WERI-Rb-1 (cell line): ENCODE measurements around the gene TLL1.

Experiments
- DNase-seq: peaks from one replicate; pipeline ENCODE4 v3.0.0-alpha.2; 2020
- H3K27ac ChIP-seq: fragments of 250-450 bp; sonication (Bioruptor Pico); 2 replicates; pipeline ENCODE4 v1.5.1; 2020; ENCODE audit warnings: mild to moderate bottlenecking, moderate library complexity
- H3K27me3 ChIP-seq: fragments of 250-450 bp; sonication (Bioruptor Pico); 2 replicates; pipeline ENCODE4 v1.5.1; 2021; ENCODE audit warnings: mild to moderate bottlenecking, low read depth, moderate library complexity; ENCODE audit not compliant: insufficient read depth, severe bottlenecking
- H3K36me3 ChIP-seq: fragments of 250-450 bp; sonication (Bioruptor Pico); 2 replicates; pipeline ENCODE4 v1.5.1; 2020; ENCODE audit warnings: mild to moderate bottlenecking, moderate library complexity
- H3K4me3 ChIP-seq: 2 replicates; pipeline ENCODE4 v1.5.1; 2011; ENCODE audit warnings: low read depth, mild to moderate bottlenecking, control low read depth, low read length
- H3K9me3 ChIP-seq: fragments of 250-450 bp; sonication (Bioruptor Pico); 2 replicates; pipeline ENCODE4 v1.5.1; 2021; ENCODE audit warnings: mild to moderate bottlenecking, moderate library complexity; ENCODE audit not compliant: severe bottlenecking
- TF ChIP-seq, protein P1 (sequence below): IDR thresholded peaks from 2 replicates; pipeline ENCODE4 v1.5.1; 2011; ENCODE audit warnings: low read depth, mild to moderate bottlenecking, control low read depth, inconsistent platforms, low read length

TLL1 gene

DNA sequence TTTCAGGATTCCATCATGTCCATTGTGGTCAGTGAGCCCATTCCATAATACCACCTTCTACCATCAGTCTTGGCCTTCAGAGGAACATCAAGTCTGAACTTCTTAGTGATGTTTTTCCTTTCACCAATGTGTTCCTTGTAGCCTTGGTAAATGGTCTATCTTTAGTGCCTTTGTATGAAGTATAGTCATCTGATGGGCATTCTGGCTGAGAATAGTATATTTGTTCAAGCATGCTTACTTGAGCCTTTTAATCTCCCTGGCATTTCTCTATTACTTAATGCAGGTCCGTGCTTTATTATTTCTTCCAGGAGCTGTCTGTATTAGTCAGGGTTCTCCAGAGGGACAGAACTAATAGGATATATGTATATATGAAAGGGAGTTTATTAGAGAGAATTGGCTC lies 99.7 kb downstream of the TLL1 start:
- H3K36me3 ChIP-seq = no peaks in the 10 kb centered on the region
- no peaks in the 10 kb centered on the region for H3K9me3 ChIP-seq
- TF ChIP-seq, protein P1, sequence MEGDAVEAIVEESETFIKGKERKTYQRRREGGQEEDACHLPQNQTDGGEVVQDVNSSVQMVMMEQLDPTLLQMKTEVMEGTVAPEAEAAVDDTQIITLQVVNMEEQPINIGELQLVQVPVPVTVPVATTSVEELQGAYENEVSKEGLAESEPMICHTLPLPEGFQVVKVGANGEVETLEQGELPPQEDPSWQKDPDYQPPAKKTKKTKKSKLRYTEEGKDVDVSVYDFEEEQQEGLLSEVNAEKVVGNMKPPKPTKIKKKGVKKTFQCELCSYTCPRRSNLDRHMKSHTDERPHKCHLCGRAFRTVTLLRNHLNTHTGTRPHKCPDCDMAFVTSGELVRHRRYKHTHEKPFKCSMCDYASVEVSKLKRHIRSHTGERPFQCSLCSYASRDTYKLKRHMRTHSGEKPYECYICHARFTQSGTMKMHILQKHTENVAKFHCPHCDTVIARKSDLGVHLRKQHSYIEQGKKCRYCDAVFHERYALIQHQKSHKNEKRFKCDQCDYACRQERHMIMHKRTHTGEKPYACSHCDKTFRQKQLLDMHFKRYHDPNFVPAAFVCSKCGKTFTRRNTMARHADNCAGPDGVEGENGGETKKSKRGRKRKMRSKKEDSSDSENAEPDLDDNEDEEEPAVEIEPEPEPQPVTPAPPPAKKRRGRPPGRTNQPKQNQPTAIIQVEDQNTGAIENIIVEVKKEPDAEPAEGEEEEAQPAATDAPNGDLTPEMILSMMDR = no peak
- DNase-seq = no peak
- H3K27ac ChIP-seq = no peak overlapping the region
- no peak overlapping the region for H3K4me3 ChIP-seq
- no peaks in the 10 kb centered on the region for H3K27me3 ChIP-seq

DNA sequence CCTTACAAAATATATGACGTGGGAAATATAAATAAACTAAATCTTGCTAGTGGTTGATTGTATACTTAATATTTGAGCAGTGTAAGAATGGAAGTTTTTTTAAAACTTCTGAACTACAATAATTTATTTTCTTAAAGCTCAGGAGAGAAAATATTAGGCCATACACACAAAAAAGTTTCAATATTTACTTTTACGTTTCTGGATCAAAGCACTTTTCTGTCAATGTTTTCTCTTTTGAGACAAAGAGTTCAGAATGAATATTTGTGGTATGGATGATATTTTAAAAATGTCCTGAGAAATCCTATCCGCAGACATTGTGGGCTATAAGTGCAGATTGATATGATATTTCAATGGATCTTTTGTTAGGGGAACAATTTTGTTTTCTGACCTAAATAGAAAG lies 109.9 kb downstream of the TLL1 start:
- Histone ChIP-seq H3K4me3 (no peak overlapping the region), H3K36me3 (no peaks in the 10 kb centered on the region), H3K9me3 (no peaks in the 10 kb centered on the region), H3K27me3 (no peaks in the 10 kb centered on the region), H3K27ac (no peak overlapping the region)
- DNase-seq = no peak
- TF ChIP-seq, protein P1 = no peak

DNA sequence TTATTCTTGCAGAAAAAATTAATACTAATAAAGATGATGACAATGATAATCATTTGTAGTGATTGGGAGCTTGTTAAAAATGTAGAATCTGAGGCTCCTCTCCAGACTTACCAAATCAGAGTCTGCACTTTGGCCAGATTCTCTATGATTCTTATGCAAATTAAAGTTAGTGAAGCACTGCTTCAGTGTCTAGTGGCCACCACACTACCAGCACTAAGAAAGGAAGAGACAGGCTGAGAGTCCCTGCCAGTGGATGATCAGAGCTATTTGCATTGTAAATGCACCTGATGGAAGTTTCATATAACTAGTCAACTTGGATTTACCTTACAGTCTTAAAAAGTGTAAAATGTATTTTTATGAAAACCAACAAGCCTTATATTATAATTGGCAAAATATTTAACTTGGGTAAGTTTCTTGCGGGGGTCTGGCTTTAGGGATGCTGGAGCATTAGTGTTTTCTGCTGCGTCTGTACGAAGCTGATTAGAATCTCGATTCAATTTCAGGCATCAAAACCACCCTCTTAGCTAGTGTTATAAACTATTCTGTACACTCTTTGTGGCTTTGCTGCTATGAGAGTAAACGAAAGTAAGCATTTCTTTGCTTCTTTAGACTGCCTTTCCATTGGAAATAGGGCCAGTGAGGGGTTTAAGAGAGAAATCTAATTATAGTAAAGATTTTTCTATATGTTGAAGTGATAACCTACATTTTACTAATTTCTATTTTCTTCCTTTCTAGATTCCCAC lies 114.1 kb downstream of the TLL1 start:
- Histone ChIP-seq H3K27ac (no peak overlapping the region), H3K9me3 (no peaks in the 10 kb centered on the region), H3K36me3 (no peaks in the 10 kb centered on the region), H3K27me3 (no peaks in the 10 kb centered on the region), H3K4me3 (no peak overlapping the region)
- no peak for DNase-seq
- TF ChIP-seq, protein P1 = no peak

DNA sequence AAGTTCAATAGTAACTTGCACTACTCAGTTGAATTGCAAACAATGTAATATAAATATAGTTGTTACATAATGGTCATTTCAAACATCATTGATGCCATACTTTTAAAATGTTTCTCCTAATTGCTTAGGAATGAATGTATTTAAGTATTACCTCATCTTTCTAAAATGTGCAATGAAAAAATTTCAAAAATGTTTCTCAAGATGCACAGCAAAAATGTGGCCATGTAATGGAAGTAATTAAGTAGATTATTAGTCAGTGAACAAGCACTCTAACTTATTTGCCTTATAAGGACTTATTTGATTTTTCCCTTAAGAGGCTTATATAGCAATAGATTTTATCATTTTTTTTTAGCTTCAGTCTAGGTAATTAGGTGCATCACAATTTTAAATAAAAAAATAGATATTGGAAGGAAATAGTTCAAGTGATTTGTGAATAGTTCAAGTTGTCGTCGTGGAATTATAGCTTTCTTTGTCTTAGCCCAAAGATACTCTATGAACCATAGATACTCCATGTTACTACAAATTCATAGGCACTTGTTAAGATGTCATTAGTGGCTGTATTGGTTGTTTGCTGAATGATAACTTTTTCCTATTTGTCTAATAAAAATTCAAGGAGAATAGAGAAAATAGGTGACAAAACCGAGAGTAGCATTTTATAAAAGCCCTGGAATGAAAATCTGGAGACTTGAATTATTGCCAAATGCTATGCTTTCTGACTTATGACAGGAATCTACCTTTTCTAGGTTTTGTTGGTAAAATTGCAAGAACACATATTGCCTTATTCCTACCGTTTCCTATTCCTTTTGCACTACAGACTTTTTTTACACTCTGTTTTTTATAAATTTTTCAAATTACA lies 118.5 kb downstream of the TLL1 start:
- no peaks in the 10 kb centered on the region for H3K27me3 ChIP-seq

DNA sequence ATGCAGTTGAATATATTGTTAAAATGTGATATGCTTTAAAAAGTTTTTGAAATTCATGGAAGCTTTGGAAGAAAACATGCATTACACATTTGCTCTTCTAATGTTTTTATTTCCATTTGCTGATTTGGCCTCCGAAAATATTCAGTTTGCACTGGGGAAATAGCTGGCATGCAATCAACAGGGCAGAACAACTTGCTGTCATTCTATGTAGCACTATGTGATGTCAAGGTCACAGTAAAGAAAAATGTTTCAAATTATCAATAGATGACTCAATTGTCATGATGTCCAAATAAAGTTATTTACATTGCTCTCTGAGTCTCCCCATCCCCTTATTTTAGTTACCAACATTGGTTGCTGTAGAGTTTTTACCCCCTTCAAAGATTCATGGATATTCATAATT lies 119.2 kb downstream of the TLL1 start:
- no peaks in the 10 kb centered on the region for H3K9me3 ChIP-seq
- TF ChIP-seq, protein P1 = no peak
- H3K4me3 ChIP-seq = no peak overlapping the region
- DNase-seq = no peak
- no peaks in the 10 kb centered on the region for H3K27me3 ChIP-seq
- H3K27ac ChIP-seq = no peak overlapping the region
- no peaks in the 10 kb centered on the region for H3K36me3 ChIP-seq

More for the DNA sequence above, 118.5 kb downstream of the TLL1 start:
- TF ChIP-seq, protein P1 = no peak
- Histone ChIP-seq H3K27ac (no peak overlapping the region), H3K4me3 (no peak overlapping the region), H3K36me3 (no peaks in the 10 kb centered on the region), H3K9me3 (no peaks in the 10 kb centered on the region)
- no peak for DNase-seq
